NCI-H510A (cell line): Measurements from ENCODE around the gene CCDC7.
"Not testable (repeated sequence)": the region's sequence is repeated elsewhere in the genome, so short reads cannot be mapped to it uniquely, and the experiment has no call there.

Experiments used
- DNase-seq: peaks from one replicate; lab custom pipeline; 2025; lab: John Stamatoyannopoulos, UW

The CCDC7 gene

DNA sequence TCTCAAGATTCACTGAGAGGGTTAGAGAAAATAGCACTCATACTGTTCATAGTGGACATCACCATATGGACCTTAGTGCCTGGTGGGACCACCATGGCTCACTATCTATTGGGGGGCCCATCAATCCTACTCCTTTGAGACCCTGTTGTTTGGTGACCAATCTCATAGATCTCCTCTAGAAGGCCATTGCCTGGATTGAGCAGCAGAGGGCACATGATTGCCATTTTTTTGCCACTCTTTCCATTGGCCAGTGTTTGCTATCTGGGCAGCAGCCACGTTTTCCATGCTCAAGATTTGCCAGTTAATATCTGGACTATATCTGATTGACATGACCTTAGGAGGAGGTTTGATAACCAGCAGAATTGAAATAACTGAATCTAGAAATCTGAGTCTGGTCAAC is 267.6 kb downstream of the CCDC7 start:
- DNase-seq, result no peak

GRCh38 chr10:32731527-32731926 is 285.6 kb downstream of the CCDC7 start:
- no peak for DNase-seq

DNA sequence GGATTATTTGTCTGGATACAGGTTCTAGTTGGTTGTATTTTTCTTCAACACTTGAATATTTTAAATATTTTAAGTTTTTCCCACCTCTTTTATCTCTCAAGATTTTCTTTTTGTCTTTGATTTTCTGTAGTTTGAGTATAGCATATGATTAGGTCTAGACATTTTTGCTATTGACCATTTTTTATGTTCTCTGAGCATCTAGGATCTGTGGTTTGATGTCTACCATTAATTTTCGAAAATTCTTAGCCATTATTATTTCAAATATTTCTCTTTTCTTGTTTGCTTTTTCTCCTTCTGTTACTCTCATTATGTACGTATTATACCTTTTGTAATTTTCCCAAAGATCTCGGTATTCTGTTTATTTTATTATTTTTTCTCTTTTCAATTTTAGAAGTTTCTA is 293.0 kb downstream of the CCDC7 start:
- no peak for DNase-seq

- DNase-seq, result no peak
These were observed 298.4 kb downstream of the CCDC7 start for GRCh38 chr10:32744321-32744720.

DNA sequence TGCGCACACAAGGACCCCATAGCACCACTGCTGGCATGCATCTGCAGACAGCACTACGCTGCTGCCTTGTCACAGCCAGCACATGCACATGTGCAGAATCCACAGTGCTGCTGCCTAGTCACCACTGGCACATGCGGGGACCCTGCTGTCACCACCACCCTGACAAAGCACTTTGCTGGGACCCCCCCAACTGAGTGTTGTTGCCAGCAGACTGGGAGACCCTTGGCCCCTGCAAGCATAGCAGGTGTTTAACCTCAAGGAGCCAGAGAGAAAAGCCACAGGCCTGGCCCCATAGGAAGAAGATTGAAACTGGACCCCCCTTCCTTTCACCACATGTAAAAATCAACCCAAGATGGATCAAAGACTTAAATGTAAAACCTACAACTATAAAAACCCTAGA is 300.9 kb downstream of the CCDC7 start:
- DNase-seq, result no peak

DNA sequence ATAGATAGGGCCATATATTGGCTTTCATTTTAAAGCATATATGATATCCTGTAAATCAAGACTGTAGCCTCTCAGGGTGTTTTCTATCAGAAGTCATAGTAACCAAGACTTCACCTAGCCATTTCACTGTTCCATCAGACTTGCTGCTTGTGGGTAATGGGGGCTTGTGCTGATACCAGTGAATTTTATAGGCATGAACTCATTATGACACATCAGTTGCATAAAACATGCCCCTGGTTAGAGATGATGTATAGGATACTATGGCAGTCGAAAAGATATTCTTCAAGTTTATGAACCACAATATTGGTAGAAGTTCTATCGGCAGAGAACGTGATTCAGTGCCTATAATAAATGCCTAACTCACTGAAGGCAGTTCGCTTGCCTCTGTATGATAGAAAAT is 305.6 kb downstream of the CCDC7 start:
- DNase-seq, result no peak

- DNase-seq, result not testable (repeated sequence)
These were observed 309.0 kb downstream of the CCDC7 start for GRCh38 chr10:32754900-32755299.

- no peak for DNase-seq
These were observed 325.3 kb downstream of the CCDC7 start for GRCh38 chr10:32771217-32771616.

DNA sequence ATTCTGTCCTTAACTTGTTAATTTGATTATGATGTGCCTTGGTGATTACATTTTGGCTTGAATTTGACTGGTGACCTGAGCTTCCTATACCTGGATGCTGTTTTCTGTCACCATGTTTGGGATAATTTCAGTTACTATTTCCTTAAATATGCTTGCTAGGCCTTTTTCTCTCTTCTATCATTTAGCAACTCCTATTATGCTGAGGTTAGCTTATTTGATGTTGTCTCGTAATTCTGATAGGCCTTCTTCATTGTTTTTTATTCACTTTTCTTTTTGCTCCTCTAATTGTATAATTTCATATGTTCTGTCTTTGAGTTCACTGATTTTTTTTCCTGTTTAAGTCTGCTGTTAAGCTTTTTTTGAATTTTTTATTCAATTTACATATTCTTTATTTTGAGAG is 327.2 kb downstream of the CCDC7 start:
- no peak for DNase-seq

GRCh38 chr10:32786968-32787367 is 341.0 kb downstream of the CCDC7 start:
- no peak for DNase-seq

GRCh38 chr10:32787690-32788284 is 341.8 kb downstream of the CCDC7 start:
- DNase-seq, result no peak

GRCh38 chr10:32788359-32788758 is 342.4 kb downstream of the CCDC7 start:
- no peak for DNase-seq

GRCh38 chr10:32790483-32790882 is 344.5 kb downstream of the CCDC7 start:
- no peak for DNase-seq

DNA sequence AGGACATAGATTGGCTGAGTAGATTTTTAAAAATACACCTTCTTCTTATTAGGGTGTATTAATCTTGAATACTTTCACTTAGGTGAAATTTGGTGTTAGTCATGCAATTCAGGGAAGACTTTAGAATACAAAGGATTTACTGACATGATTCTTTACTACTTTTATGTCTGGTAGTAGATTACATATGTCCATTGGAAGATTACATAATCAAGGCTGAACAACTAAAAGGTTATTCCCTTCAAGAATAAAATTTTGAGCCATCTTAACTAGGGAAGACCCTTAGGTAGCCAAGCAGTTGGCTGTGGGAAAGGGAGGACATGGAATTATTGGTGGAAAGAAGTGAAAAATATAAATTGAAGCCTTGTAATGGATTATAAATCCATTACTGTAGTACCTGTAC is 347.1 kb downstream of the CCDC7 start:
- DNase-seq, result no peak

DNA sequence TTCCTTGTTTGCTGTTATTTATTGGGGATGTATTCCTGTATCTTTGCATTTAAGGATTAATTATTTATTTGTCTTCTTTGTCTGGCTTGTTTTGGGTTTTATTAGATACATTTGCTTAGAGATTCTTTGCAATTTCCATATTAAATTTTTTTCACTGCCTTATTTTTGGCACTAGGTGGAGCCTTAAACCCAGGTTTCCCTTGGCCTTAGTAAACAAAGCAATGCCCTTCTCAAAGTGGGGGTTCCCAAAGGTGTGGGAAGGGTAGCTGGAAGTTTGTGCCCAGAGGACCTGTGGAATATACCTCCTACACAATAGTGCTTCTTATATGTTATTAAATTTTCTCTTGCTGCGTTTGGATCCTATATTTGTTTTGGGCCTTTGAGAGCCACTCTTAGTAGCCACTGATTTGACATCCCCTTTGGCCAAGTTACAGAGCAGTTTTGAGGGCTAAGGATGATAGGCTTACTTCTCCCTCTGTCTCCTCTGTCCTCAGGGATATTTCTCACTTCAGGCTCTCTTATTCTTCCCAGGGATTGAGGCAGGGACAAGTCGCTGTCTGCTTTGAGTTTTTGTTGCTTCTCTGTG is 349.8 kb downstream of the CCDC7 start:
- DNase-seq, result no peak

- DNase-seq, result not testable (repeated sequence)
These were observed 351.5 kb downstream of the CCDC7 start for GRCh38 chr10:32797393-32797792.

- DNase-seq, result no peak
These were observed 401.0 kb downstream of the CCDC7 start for GRCh38 chr10:32846974-32847373.

- DNase-seq, result no peak
These were observed 405.4 kb downstream of the CCDC7 start for GRCh38 chr10:32851301-32851700.

- DNase-seq, result no peak
These were observed 408.5 kb downstream of the CCDC7 start for GRCh38 chr10:32854435-32854834.

- DNase-seq, result no peak
These were observed 419.2 kb downstream of the CCDC7 start for GRCh38 chr10:32865170-32865569.

DNA sequence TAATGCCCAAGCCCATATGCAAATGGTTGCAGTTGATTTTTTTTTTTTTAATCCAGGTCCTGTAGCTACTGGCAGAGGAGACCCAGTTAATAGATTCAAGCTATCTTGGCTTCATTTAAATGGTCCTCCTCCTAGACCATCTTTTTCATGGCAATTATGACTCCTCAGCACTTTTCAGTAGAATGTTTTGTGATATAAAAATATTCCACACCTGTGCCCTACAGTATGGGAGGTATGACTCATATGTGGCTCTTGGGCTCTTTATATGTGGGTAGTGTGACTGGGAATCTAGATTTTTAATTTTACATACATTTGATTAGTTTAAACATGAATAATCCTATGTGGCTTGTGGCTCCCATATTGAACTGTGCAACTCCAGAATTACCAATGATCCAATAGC is 432.0 kb downstream of the CCDC7 start:
- no peak for DNase-seq

GRCh38 chr10:32878646-32879045 is 432.7 kb downstream of the CCDC7 start:
- DNase-seq, result no peak

- DNase-seq, result no peak
These were observed 436.1 kb downstream of the CCDC7 start for GRCh38 chr10:32882076-32882475.

- no peak for DNase-seq
These were observed 441.5 kb downstream of the CCDC7 start for GRCh38 chr10:32887481-32887880.
